Stomach (tissue), 9 donors: Measurements from ENCODE around the gene NUAK1. TPM values are rescaled to one million over a fixed set of nuclear protein-coding genes. Genes with fewer than 3 reads are reported as not detected.

Source experiments
- DNase-seq, 2 donors: peaks; one replicate each; pipeline versions ENCODE4 v3.0.0 to v3.0.0-alpha.2; 2013 to 2019
- H3K27ac ChIP-seq, 5 donors: fragments of 200-600 bp in 4 of 5; sonication (generic) in 4 of 5; one replicate each; pipeline ENCODE4 v1.5.1; 2013 to 2019; ENCODE audit warnings: mild to moderate bottlenecking in 1 of 5, moderate library complexity in 1 of 5
- H3K27me3 ChIP-seq, 3 donors: fragments of 200-600 bp; sonication (generic); one replicate each; pipeline ENCODE4 v1.5.1; 2017 to 2019; ENCODE audit warnings: mixed run types in 1 of 3
- H3K36me3 ChIP-seq, 4 donors: fragments of 200-600 bp; sonication (generic); 1 replicate in 3 of 4; 2 replicates in 1 of 4; pipeline ENCODE4 v1.5.1; 2016 to 2019
- H3K4me1 ChIP-seq, 4 donors: fragments of 200-600 bp; sonication (generic); one replicate each; pipeline ENCODE4 v1.5.1; 2016 to 2019
- H3K4me3 ChIP-seq, 4 donors: fragments of 200-600 bp; sonication (generic) in 3 of 4; one replicate each; pipeline ENCODE4 v1.5.1; 2016 to 2019; ENCODE audit warnings: mild to moderate bottlenecking in 1 of 4
- H3K9me3 ChIP-seq, 4 donors: fragments of 200-600 bp; sonication (generic); one replicate each; pipeline ENCODE4 v1.5.1; 2016 to 2019
- EP300 ChIP-seq: sonication (generic); formaldehyde crosslinking; IDR thresholded peaks from one replicate; pipeline ENCODE4 v1.6.1; 2017; ENCODE audit warnings: antibody characterized with exemption
- POLR2A ChIP-seq, 4 donors: fragments of 450-650 bp; IDR thresholded peaks; one replicate each; pipeline ENCODE4 v1.6.1; 2016; ENCODE audit warnings: antibody characterized with exemption in 4 of 4, control low read depth in 2 of 4, mild to moderate bottlenecking in 1 of 4, moderate library complexity in 1 of 4
- POLR2AphosphoS5 ChIP-seq, 3 donors: sonication (generic); formaldehyde crosslinking; IDR thresholded peaks; one replicate each; pipeline ENCODE4 v1.6.1; 2016; ENCODE audit warnings: antibody characterized with exemption in 3 of 3
- WGBS, 5 donors: extraction: QIAGEN DNeasy Blood & Tissue Kit in 3 of 5; methylation state at CpG; one replicate each; pipeline versions ENCODE4 v1.1.5 to v1.1.7; 2013 to 2018; 5-methylcytosine and 5-hydroxymethylcytosine counted together
- intact Hi-C: fragments of 100-400 bp; cut with DNase I; formaldehyde crosslinking; loops from one replicate; pipeline ENCODE4 v1.15.1; 2023; ENCODE audit warnings: low total_unique reads
- polyA plus RNA-seq, 3 donors: library from polyadenylated mRNA; stranded (reverse); fragments of 200-250 nt; gene quantifications; one replicate each; pipeline ENCODE4 v1.2.3, GENCODE V29; 2013
- total RNA-seq, 5 donors: library from RNA; depleted of rRNA; stranded (reverse); fragments of >200 nt; gene quantifications; one replicate each; pipeline versions ENCODE4 v1.1.0 to v1.2.3, GENCODE V29; 2014 to 2016
- TF ChIP-seq, protein P1 (sequence below), 7 experiments: fragments of 450-650 bp in 4 of 7; fragments of 200-600 bp in 3 of 7; sonication (generic) in 3 of 7; IDR thresholded peaks; one replicate each; pipeline ENCODE4 v1.5.1; 2016 to 2019; ENCODE audit warnings: antibody characterized with exemption in 7 of 7, control low read depth in 2 of 7, mild to moderate bottlenecking in 1 of 7
- donor health status: healthy with polysubstance abuse.
- donor health status: Bipolar disorder and iron deficiency.
- donor health status: healthy.

Gene NUAK1
- total and polyA plus RNA-seq, 8 donors = 0.58 to 79.0 (median 4.3) TPM

GRCh38 chr12:106108185-106108835, 30.4 kb downstream of the NUAK1 start:
- Histone ChIP-seq H3K27me3 (no peaks in the 10 kb centered on the region), H3K36me3 (peaks cover 0 to 5% (median 0%) of the 10 kb centered on the region in 4 donors), H3K9me3 (no peaks in the 10 kb centered on the region), H3K4me1 (peaks cover 32 to 73% (median 50%) of the 10 kb centered on the region in 4 donors), H3K27ac (peak overlapping the region in 1 of 5 donors; percentile 51), H3K4me3 (no peak overlapping the region)
- TF ChIP-seq, protein P1, sequence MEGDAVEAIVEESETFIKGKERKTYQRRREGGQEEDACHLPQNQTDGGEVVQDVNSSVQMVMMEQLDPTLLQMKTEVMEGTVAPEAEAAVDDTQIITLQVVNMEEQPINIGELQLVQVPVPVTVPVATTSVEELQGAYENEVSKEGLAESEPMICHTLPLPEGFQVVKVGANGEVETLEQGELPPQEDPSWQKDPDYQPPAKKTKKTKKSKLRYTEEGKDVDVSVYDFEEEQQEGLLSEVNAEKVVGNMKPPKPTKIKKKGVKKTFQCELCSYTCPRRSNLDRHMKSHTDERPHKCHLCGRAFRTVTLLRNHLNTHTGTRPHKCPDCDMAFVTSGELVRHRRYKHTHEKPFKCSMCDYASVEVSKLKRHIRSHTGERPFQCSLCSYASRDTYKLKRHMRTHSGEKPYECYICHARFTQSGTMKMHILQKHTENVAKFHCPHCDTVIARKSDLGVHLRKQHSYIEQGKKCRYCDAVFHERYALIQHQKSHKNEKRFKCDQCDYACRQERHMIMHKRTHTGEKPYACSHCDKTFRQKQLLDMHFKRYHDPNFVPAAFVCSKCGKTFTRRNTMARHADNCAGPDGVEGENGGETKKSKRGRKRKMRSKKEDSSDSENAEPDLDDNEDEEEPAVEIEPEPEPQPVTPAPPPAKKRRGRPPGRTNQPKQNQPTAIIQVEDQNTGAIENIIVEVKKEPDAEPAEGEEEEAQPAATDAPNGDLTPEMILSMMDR (IDR thresholded peaks at IDR 0.05) = no peak
- TF ChIP-seq EP300 (no peak), POLR2AphosphoS5 (IDR thresholded peaks at IDR 0.05) (no peak), POLR2A (IDR thresholded peaks at IDR 0.05) (no peak)
- peak in 1 of 2 donors; percentile 72 for DNase-seq
- whole genome bisulfite sequencing, 5 donors = 41 to 56% (median 48%) methylated on average over 4 of the region's 4 CpGs
- intact Hi-C loops = no loop called here

- H3K9me3 ChIP-seq = no peaks in the 10 kb centered on the region
- peak overlapping the region in 2 of 5 donors; percentile 11 to 51 for H3K27ac ChIP-seq
- 22 to 37% (median 28%) methylated on average over 2 of the region's 2 CpGs for WGBS, 5 donors
- intact Hi-C loops = no loop called here
- no peak overlapping the region for H3K4me3 ChIP-seq
- H3K27me3 ChIP-seq = no peaks in the 10 kb centered on the region
- DNase-seq = peak in 1 of 2 donors; percentile 69
- peaks cover 25 to 66% (median 43%) of the 10 kb centered on the region in 4 donors for H3K4me1 ChIP-seq
- TF ChIP-seq, protein P1 (IDR thresholded peaks at IDR 0.05) = no peak
- TF ChIP-seq POLR2A (IDR thresholded peaks at IDR 0.05) = no peak
- peak in 1 of 3 donors; percentile 25 for TF ChIP-seq POLR2AphosphoS5 (IDR thresholded peaks at IDR 0.05)
- TF ChIP-seq EP300 = no peak
- peaks cover 0 to 5% (median under 1%) of the 10 kb centered on the region in 4 donors for H3K36me3 ChIP-seq
Observed at GRCh38 chr12:106107566-106107965, 31.2 kb downstream of the NUAK1 start.

- intact Hi-C loops = no loop called here
- H3K4me1 ChIP-seq = peaks cover 25 to 59% (median 37%) of the 10 kb centered on the region in 4 donors
Observed at GRCh38 chr12:106106892-106107291, 31.9 kb downstream of the NUAK1 start.

GRCh38 chr12:106106061-106106566, 32.6 kb downstream of the NUAK1 start:
- Histone ChIP-seq H3K9me3 (no peaks in the 10 kb centered on the region), H3K27me3 (no peaks in the 10 kb centered on the region), H3K4me1 (peaks cover 25 to 54% (median 37%) of the 10 kb centered on the region in 4 donors), H3K36me3 (peaks cover 0 to 5% (median 2%) of the 10 kb centered on the region in 4 donors), H3K27ac (peak overlapping the region in 1 of 5 donors; percentile 11), H3K4me3 (no peak overlapping the region)
- intact Hi-C loops = no loop called here
- peak in 1 of 2 donors; percentile 44 for DNase-seq
- WGBS, 5 donors = 53 to 60% (median 59%) methylated on average over 4 of the region's 4 CpGs
- TF ChIP-seq, protein P1 (IDR thresholded peaks at IDR 0.05) = no peak
- TF ChIP-seq POLR2AphosphoS5 (IDR thresholded peaks at IDR 0.05) (no peak), EP300 (no peak), POLR2A (IDR thresholded peaks at IDR 0.05) (no peak)

More at GRCh38 chr12:106106892-106107291, 31.9 kb downstream of the NUAK1 start:
- TF ChIP-seq, protein P1 (IDR thresholded peaks at IDR 0.05) = no peak
- TF ChIP-seq POLR2AphosphoS5 (IDR thresholded peaks at IDR 0.05) = peak in 2 of 3 donors; percentile 24 to 35
- no peak for TF ChIP-seq EP300
- no peak for TF ChIP-seq POLR2A (IDR thresholded peaks at IDR 0.05)
- 35 to 46% (median 41%) methylated on average over 6 of the region's 6 CpGs for WGBS, 5 donors
- Histone ChIP-seq H3K4me3 (no peak overlapping the region), H3K27me3 (no peaks in the 10 kb centered on the region), H3K36me3 (peaks cover 0 to 5% (median 2%) of the 10 kb centered on the region in 4 donors), H3K27ac (peak overlapping the region in 2 of 5 donors; percentile 11 to 51), H3K9me3 (no peaks in the 10 kb centered on the region)
- DNase-seq = no peak
